H1 (cell line): ENCODE results near the gene DKK3. TPM values are rescaled to one million over a fixed set of nuclear protein-coding genes. Genes with fewer than 3 reads are reported as not detected.

Experiments used
- CTCF ChIA-PET: fragments of 300-600 bp; sonication (Branson Sonifier 250); formaldehyde crosslinking; loops from one replicate; lab custom pipeline; 2021; ENCODE audit not compliant: partially characterized antibody; lab: Charles Lee
- POLR2A ChIA-PET: fragments of 300-600 bp; sonication (Branson Sonifier 250); formaldehyde crosslinking; loops from one replicate; lab custom pipeline; 2021; ENCODE audit warnings: inconsistent platforms; ENCODE audit not compliant: partially characterized antibody; lab: Charles Lee
- DNase-seq, 2 experiments: peaks; one replicate each; pipeline versions ENCODE4 v3.0.0 to v3.0.0-alpha.2; 2010 to 2022; ENCODE audit warnings: low spot score in 2 of 2, low read depth in 1 of 2, mixed read lengths in 1 of 2
- FAIRE-seq: peaks from 2 replicates; lab custom pipeline; 2011; peaks lifted over from hg19 to GRCh38; lab: Jason Lieb, UNC
- H2AFZ ChIP-seq: 2 replicates; pipeline ENCODE4 v1.8.1; 2012; ENCODE audit warnings: low read length, inconsistent platforms
- H2AK5ac ChIP-seq: 2 replicates; pipeline ENCODE4 v1.6.1; 2013; ENCODE audit warnings: low read depth, low read length
- H2BK120ac ChIP-seq: replicated peaks from 2 replicates; pipeline ENCODE3; 2013; ENCODE audit warnings: low read depth, low read length, inconsistent platforms
- H2BK12ac ChIP-seq: 2 replicates; pipeline ENCODE4 v1.6.1; 2013; ENCODE audit warnings: low read depth, low read length
- H2BK15ac ChIP-seq: 2 replicates; pipeline ENCODE4 v1.6.1; 2013; ENCODE audit warnings: low read length
- H2BK20ac ChIP-seq: 2 replicates; pipeline ENCODE4 v1.6.1; 2013; ENCODE audit warnings: low read length
- H2BK5ac ChIP-seq: 2 replicates; pipeline ENCODE4 v1.6.1; 2013; ENCODE audit warnings: low read depth, low read length
- H3K14ac ChIP-seq: 2 replicates; pipeline ENCODE4 v1.6.1; 2013; ENCODE audit warnings: inconsistent platforms; ENCODE audit not compliant: insufficient read length
- H3K18ac ChIP-seq: 2 replicates; pipeline ENCODE4 v1.6.1; 2013; ENCODE audit warnings: low read length; ENCODE audit errors: extremely low read depth
- H3K23ac ChIP-seq: 2 replicates; pipeline ENCODE4 v1.6.1; 2013; ENCODE audit warnings: inconsistent platforms; ENCODE audit not compliant: insufficient read length
- H3K23me2 ChIP-seq: 2 replicates; pipeline ENCODE4 v1.6.1; 2013; ENCODE audit warnings: low read depth, low read length
- H3K27ac ChIP-seq: 2 replicates; pipeline ENCODE4 v1.6.1; 2011; ENCODE audit warnings: low read depth, low read length, inconsistent platforms
- H3K27me3 ChIP-seq, 4 experiments: replicated peaks in 1 of 4; 1 replicate in 1 of 4; 2 replicates in 3 of 4; pipeline versions ENCODE4 v1.6.1 to v1.8.1; 2011 to 2013; ENCODE audit warnings: low read length in 3 of 4, mild to moderate bottlenecking in 3 of 4, inconsistent platforms in 2 of 4, mixed read lengths in 2 of 4, moderate library complexity in 1 of 4; ENCODE audit not compliant: control insufficient read depth in 3 of 4, insufficient read depth in 3 of 4; ENCODE audit errors: extremely low read depth in 1 of 4
- H3K36me3 ChIP-seq, 4 experiments: 2 replicates each; pipeline versions ENCODE4 v1.6.1 to v1.8.1; 2011 to 2013; ENCODE audit warnings: mild to moderate bottlenecking in 4 of 4, low read length in 3 of 4, moderate library complexity in 2 of 4, control low read depth in 1 of 4, inconsistent platforms in 1 of 4; ENCODE audit not compliant: insufficient read depth in 4 of 4, control insufficient read depth in 2 of 4
- H3K4ac ChIP-seq: replicated peaks from 2 replicates; pipeline ENCODE3; 2013; ENCODE audit warnings: low read length, low read depth, mixed read lengths, inconsistent platforms; ENCODE audit not compliant: insufficient read length
- H3K4me1 ChIP-seq, 4 experiments: replicated peaks in 1 of 4; 1 replicate in 1 of 4; 2 replicates in 3 of 4; pipeline versions ENCODE4 v1.6.1 to v1.8.1; 2011 to 2013; ENCODE audit warnings: low read length in 3 of 4, inconsistent platforms in 2 of 4, mixed read lengths in 1 of 4; ENCODE audit not compliant: insufficient read depth in 4 of 4, control insufficient read depth in 3 of 4
- H3K4me2 ChIP-seq, 2 experiments: 2 replicates each; pipeline versions ENCODE4 v1.6.1 to v1.8.1; 2011 to 2013; ENCODE audit warnings: low read depth in 2 of 2, low read length in 2 of 2, control low read depth in 1 of 2, inconsistent platforms in 1 of 2, mild to moderate bottlenecking in 1 of 2; ENCODE audit not compliant: insufficient read depth in 1 of 2
- H3K4me3 ChIP-seq, 4 experiments: fragments of 200-600, 300-600 bp in 1 of 4; sonication (generic), shearing (Covaris generic), sonication (Bioruptor Twin) in 1 of 4; 2 replicates each; pipeline versions ENCODE4 v1.5.1 to v1.8.1; 2011 to 2016; ENCODE audit warnings: low read length in 4 of 4, low read depth in 3 of 4, control low read depth in 2 of 4, inconsistent platforms in 2 of 4, mild to moderate bottlenecking in 2 of 4, mixed read lengths in 1 of 4, moderate library complexity in 1 of 4; ENCODE audit not compliant: insufficient read depth in 2 of 4; ENCODE audit errors: extremely low read depth in 1 of 4
- H3K56ac ChIP-seq: replicated peaks from 2 replicates; pipeline ENCODE3; 2013; ENCODE audit warnings: low read depth, mild to moderate bottlenecking, mixed read lengths, low read length, inconsistent platforms; ENCODE audit not compliant: insufficient read length
- H3K79me1 ChIP-seq: 2 replicates; pipeline ENCODE4 v1.6.1; 2013; ENCODE audit warnings: low read depth, low read length, control low read depth
- H3K79me2 ChIP-seq, 2 experiments: 2 replicates each; pipeline versions ENCODE4 v1.6.1 to v1.8.1; 2012 to 2013; ENCODE audit warnings: low read length in 2 of 2, mild to moderate bottlenecking in 2 of 2, inconsistent platforms in 1 of 2; ENCODE audit not compliant: insufficient read depth in 2 of 2, control insufficient read depth in 1 of 2
- H3K9ac ChIP-seq, 4 experiments: replicated peaks in 1 of 4; 1 replicate in 1 of 4; 2 replicates in 3 of 4; pipeline versions ENCODE4 v1.6.1 to v1.8.1; 2011 to 2013; ENCODE audit warnings: low read depth in 3 of 4, low read length in 3 of 4, control low read depth in 2 of 4, mild to moderate bottlenecking in 2 of 4, moderate library complexity in 2 of 4, inconsistent platforms in 1 of 4; ENCODE audit errors: extremely low read depth in 1 of 4
- H3K9me3 ChIP-seq, 2 experiments: 2 replicates each; pipeline versions ENCODE4 v1.6.1 to v1.8.1; 2012 to 2013; ENCODE audit warnings: mild to moderate bottlenecking in 2 of 2, moderate library complexity in 2 of 2, control low read depth in 1 of 2, inconsistent platforms in 1 of 2, low read depth in 1 of 2, low read length in 1 of 2, mixed read lengths in 1 of 2; ENCODE audit not compliant: insufficient read depth in 2 of 2
- H4K20me1 ChIP-seq, 2 experiments: replicated peaks in 1 of 2; 2 replicates each; pipeline versions ENCODE3 to v1.8.1; 2011 to 2013; ENCODE audit warnings: inconsistent platforms in 2 of 2, low read length in 2 of 2, mild to moderate bottlenecking in 1 of 2; ENCODE audit not compliant: insufficient read depth in 2 of 2, control insufficient read depth in 1 of 2
- H4K5ac ChIP-seq: 2 replicates; pipeline ENCODE4 v1.6.1; 2013; ENCODE audit warnings: low read length, low read depth, mixed read lengths, inconsistent platforms; ENCODE audit not compliant: insufficient read length
- H4K8ac ChIP-seq: 2 replicates; pipeline ENCODE4 v1.8.0; 2013; ENCODE audit warnings: mild to moderate bottlenecking, moderate library complexity, low read length, inconsistent platforms; ENCODE audit not compliant: insufficient read depth; ENCODE audit errors: extremely low read depth
- H4K91ac ChIP-seq: replicated peaks from 2 replicates; pipeline ENCODE3; 2013; ENCODE audit warnings: low read length, mixed read lengths, inconsistent platforms; ENCODE audit not compliant: insufficient read length
- BRCA1 ChIP-seq: IDR thresholded peaks from 2 replicates; pipeline ENCODE4 v1.6.1; 2012; ENCODE audit warnings: low read depth, low read length, improper control_type of control experiment
- CREB1 ChIP-seq: IDR thresholded peaks from 2 replicates; pipeline ENCODE4 v1.6.1; 2012; ENCODE audit warnings: inconsistent platforms
- MAFK ChIP-seq: IDR thresholded peaks from 2 replicates; pipeline ENCODE4 v1.6.1; 2012; ENCODE audit warnings: low read depth, mild to moderate bottlenecking, improper control_type of control experiment, low read length
- NANOG ChIP-seq: IDR thresholded peaks from 2 replicates; pipeline ENCODE4 v1.6.1; 2011; ENCODE audit warnings: low read length, low read depth, mild to moderate bottlenecking, inconsistent platforms; ENCODE audit not compliant: insufficient read depth, poor library complexity, severe bottlenecking
- PHF8 ChIP-seq: fragments of 200-600 bp; sonication (generic); conservative IDR thresholded peaks from 2 replicates; pipeline ENCODE4 v1.7.1; 2012; ENCODE audit warnings: low read depth, mild to moderate bottlenecking, inconsistent platforms, low read length, moderate library complexity
- RAD21 ChIP-seq, 2 experiments: IDR thresholded peaks in 1 of 2; conservative IDR thresholded peaks in 1 of 2; 2 replicates each; pipeline ENCODE4 v1.6.1; 2011; ENCODE audit warnings: low read depth in 2 of 2, low read length in 2 of 2, improper control_type of control experiment in 1 of 2, inconsistent platforms in 1 of 2, mild to moderate bottlenecking in 1 of 2, moderate library complexity in 1 of 2
- SP2 ChIP-seq: IDR thresholded peaks from 2 replicates; pipeline ENCODE4 v1.6.1; 2012; ENCODE audit warnings: mild to moderate bottlenecking, low read length, inconsistent platforms
- WGBS, 2 experiments: shearing (Covaris generic) in 1 of 2; methylation state at CpG; one replicate each; pipeline versions ENCODE4 v1.1.6 to v1.1.7; 2013 to 2015; ENCODE audit warnings: low lambda C conversion rate in 2 of 2, mixed read lengths in 2 of 2, inconsistent platforms in 1 of 2, low coverage in 1 of 2, missing lambda C conversion rate in 1 of 2; ENCODE audit not compliant: insufficient replicate concordance in 2 of 2, insufficient coverage in 1 of 2, insufficient read length in 1 of 2; ENCODE audit errors: extremely low coverage in 1 of 2, missing lambda C conversion rate in 1 of 2; 5-methylcytosine and 5-hydroxymethylcytosine counted together
- polyA plus RNA-seq, 7 experiments: library from polyadenylated mRNA; depleted of rRNA in 3 of 7; stranded (reverse) in 5 of 7; unstranded in 2 of 7; fragments of >200 nt in 5 of 7; fragments of 200-250 nt in 2 of 7; gene quantifications; 1 replicate in 5 of 7; 2 replicates in 1 of 7; 4 replicates in 1 of 7; pipeline versions ENCODE4 v1.2.1 to v1.2.3, GENCODE V29; 2011 to 2013; ENCODE audit warnings: missing spikeins in 2 of 7, mixed read lengths in 2 of 7
- total RNA-seq: library from RNA; stranded (reverse); fragmentation: NEBNext Ultra II Directional; extraction: Animal tissue kit (Norgen Biotek cat#: 25700); gene quantifications from 2 replicates; pipeline ENCODE4 v1.2.1, GENCODE V29; 2021
- TF ChIP-seq, protein P1 (sequence below), 3 experiments: IDR thresholded peaks; 1 replicate in 2 of 3; 2 replicates in 1 of 3; pipeline versions ENCODE4 v1.5.1 to v1.6.1; 2011; ENCODE audit warnings: low read length in 3 of 3, mild to moderate bottlenecking in 3 of 3, inconsistent platforms in 2 of 3, low read depth in 1 of 3, moderate library complexity in 1 of 3; ENCODE audit not compliant: insufficient read depth in 1 of 3; ENCODE audit errors: control extremely low read depth in 1 of 3

DKK3 gene
- total and polyA plus RNA-seq, 2 of the 8 experiments (the other 6 are each of a cell fraction or from before 2014, with no cell fraction given) = 30.0 to 40.1 TPM

DNA sequence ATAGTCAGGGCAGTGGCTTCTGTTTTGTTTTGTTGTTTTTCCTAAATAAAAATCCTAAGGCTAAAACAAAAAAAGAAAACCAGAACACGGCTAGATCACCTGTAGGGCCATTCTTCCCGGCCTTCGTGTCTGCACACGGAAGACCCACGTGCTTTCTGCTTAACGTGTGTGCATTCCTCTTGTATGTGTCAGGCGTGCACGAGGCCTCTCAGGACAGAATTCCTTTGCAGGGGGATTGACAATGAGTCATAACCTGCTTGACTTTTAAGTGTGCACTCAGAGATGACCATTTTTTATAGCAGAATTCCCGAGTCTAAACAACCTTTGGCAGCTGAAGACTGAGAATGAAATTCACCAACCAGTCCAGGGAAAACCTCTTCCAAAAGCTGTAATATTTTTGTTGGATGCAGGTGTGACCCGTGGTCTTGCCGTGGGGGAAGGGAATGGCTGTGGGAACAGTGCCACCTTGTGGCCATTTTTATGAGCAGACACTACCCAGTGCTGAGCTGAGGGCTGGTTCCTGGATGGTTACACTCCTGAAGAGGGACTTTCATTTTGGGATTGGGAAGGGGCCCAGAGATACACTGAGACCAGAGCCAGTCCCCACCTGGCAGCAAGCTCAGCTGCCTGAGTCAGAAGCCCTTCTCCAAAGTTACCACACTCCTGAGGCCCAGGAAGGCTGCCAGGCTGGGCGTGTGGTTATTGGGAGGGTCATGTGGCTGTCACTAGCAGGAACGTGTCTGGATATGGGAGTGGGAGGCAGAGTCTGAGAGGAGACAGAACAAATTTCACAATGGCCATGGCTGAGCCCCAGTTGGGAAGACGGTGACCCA lies 35.7 kb upstream of the DKK3 start:
- Histone ChIP-seq H2AK5ac (no peak overlapping the region), H2BK20ac (no peak overlapping the region), H3K56ac (no peak overlapping the region), H3K9me3 (peaks cover 3 to 5% of the 10 kb centered on the region in 2 experiments; a peak in 1 of 4 replicates), H2BK120ac (no peak overlapping the region), H3K23ac (no peak overlapping the region), H3K14ac (no peak overlapping the region), H3K18ac (no peak overlapping the region), H3K36me3 (no peaks in the 10 kb centered on the region), H4K20me1 (no peaks in the 10 kb centered on the region), H3K4me1 (no peaks in the 10 kb centered on the region), H3K4me2 (no peak overlapping the region), H2AFZ (peak overlapping the region; percentile 94), H3K79me2 (no peaks in the 10 kb centered on the region), H3K9ac (no peak overlapping the region), H3K4me3 (no peak overlapping the region), H3K4ac (no peak overlapping the region), H2BK5ac (peak overlapping the region; percentile 64; the same call in 1 of the 2 replicates), H3K79me1 (no peaks in the 10 kb centered on the region), H4K91ac (no peak overlapping the region), H2BK15ac (0 out of 2 replicates have a peak overlapping the region, but pooled peaks have one; percentile 32), H4K8ac (no peak overlapping the region; the same call in none of the 2 replicates), H4K5ac (no peak overlapping the region), H3K23me2 (no peaks in the 10 kb centered on the region), H3K27me3 (no peaks in the 10 kb centered on the region; a peak in 2 of 7 replicates), H3K27ac (no peak overlapping the region), H2BK12ac (no peak overlapping the region)
- POLR2A ChIA-PET = interaction anchor here (1.7 kb wide), 1 partner anchor 36 kb away, joined by 6 read pairs; the partner anchor contains the start of gene DKK3
- CTCF ChIA-PET = interaction anchor here (0.7 to 12.7 kb wide), 47 partner anchors 10 to 277 kb away, joined by 3 to 403 read pairs (median 4); partner anchors contain the start of gene DKK3
- 51% methylated on average over 14 of the region's 14 CpGs; no CpG with 5 or more reads in 1 of the 2 experiments for WGBS, 2 experiments
- FAIRE-seq (peak; percentile 72), DNase-seq (peak; percentile 27 to 87)
- no peak for TF ChIP-seq MAFK
- 0 out of 2 replicates have a peak, but pooled peaks have one; percentile 11 for TF ChIP-seq BRCA1
- no peak for TF ChIP-seq SP2
- TF ChIP-seq CREB1 = no peak
- TF ChIP-seq, protein P1, sequence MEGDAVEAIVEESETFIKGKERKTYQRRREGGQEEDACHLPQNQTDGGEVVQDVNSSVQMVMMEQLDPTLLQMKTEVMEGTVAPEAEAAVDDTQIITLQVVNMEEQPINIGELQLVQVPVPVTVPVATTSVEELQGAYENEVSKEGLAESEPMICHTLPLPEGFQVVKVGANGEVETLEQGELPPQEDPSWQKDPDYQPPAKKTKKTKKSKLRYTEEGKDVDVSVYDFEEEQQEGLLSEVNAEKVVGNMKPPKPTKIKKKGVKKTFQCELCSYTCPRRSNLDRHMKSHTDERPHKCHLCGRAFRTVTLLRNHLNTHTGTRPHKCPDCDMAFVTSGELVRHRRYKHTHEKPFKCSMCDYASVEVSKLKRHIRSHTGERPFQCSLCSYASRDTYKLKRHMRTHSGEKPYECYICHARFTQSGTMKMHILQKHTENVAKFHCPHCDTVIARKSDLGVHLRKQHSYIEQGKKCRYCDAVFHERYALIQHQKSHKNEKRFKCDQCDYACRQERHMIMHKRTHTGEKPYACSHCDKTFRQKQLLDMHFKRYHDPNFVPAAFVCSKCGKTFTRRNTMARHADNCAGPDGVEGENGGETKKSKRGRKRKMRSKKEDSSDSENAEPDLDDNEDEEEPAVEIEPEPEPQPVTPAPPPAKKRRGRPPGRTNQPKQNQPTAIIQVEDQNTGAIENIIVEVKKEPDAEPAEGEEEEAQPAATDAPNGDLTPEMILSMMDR (IDR thresholded peaks at IDR 0.05; ENCODE audit: control extremely low read depth in 1 of 3, insufficient read depth in 1 of 3, low read depth in 1 of 3, low read length in 3 of 3) = peak; percentile 89 to 93 (median 91)
- peak; percentile 95 to 96 for TF ChIP-seq RAD21 (IDR thresholded peaks at IDR 0.05 in 1 of 2, conservative IDR thresholded peaks at IDR 0.05 in 1 of 2; ENCODE audit: low read depth in 2 of 2, low read length in 2 of 2)
- no peak for TF ChIP-seq PHF8
- TF ChIP-seq NANOG = no peak
